Esophagus squamous epithelium (tissue), 4 donors: Measurements from ENCODE around the gene RBM22.

Experiments
- CTCF ChIP-seq, 6 experiments: fragments of 450-650 bp in 4 of 6; fragments of 200-600 bp in 2 of 6; sonication (generic) in 2 of 6; IDR thresholded peaks; one replicate each; pipeline ENCODE4 v1.5.1; 2016 to 2019; ENCODE audit warnings: antibody characterized with exemption in 6 of 6, mild to moderate bottlenecking in 4 of 6, moderate library complexity in 4 of 6
- POLR2A ChIP-seq, 4 donors: fragments of 450-650 bp; IDR thresholded peaks; one replicate each; pipeline ENCODE4 v1.6.1; 2017; ENCODE audit warnings: antibody characterized with exemption in 4 of 4, mild to moderate bottlenecking in 4 of 4, moderate library complexity in 3 of 4

- no peak for TF ChIP-seq CTCF (IDR thresholded peaks at IDR 0.05)
- TF ChIP-seq POLR2A (IDR thresholded peaks at IDR 0.05) = no peak
Measured at GRCh38 chr5:150655221-150655620, 45.6 kb downstream of the RBM22 start.
